Measurements from ENCODE around the gene RFX1.

- TF ChIP-seq ZFX (IDR thresholded peaks at IDR 0.05; ENCODE audit: borderline replicate concordance) (no peak), CTCF (IDR thresholded peaks at IDR 0.05) (no peak)
Measured at GRCh38 chr19:14027856-14028450, 21.8 kb upstream of the RFX1 start, which contains the start of gene RLN3.

All from 22Rv1 (cell line).